PFSK-1 (cell line): ENCODE results near the gene PRKCE.
A peak's percentile ranks its signal among the peaks of the same experiment; 100 is the strongest.

ENCODE experiments used
- POLR2AphosphoS5 ChIP-seq: IDR thresholded peaks from 2 replicates; pipeline ENCODE4 v1.6.1; 2012; ENCODE audit warnings: low read depth, mild to moderate bottlenecking, control low read depth, low read length, moderate library complexity
- REST ChIP-seq, 2 experiments: IDR thresholded peaks; 2 replicates each; pipeline versions ENCODE4 v1.6.1 to v1.8.0; 2011 to 2012; ENCODE audit warnings: low read depth in 2 of 2, low read length in 2 of 2, control low read depth in 1 of 2, inconsistent platforms in 1 of 2, mild to moderate bottlenecking in 1 of 2, moderate library complexity in 1 of 2; ENCODE audit not compliant: insufficient read depth in 1 of 2
- SIN3A ChIP-seq: IDR thresholded peaks from 2 replicates; pipeline ENCODE4 v1.6.1; 2012; ENCODE audit warnings: mild to moderate bottlenecking, low read length, moderate library complexity, borderline replicate concordance; ENCODE audit not compliant: insufficient read depth
- TAF1 ChIP-seq: IDR thresholded peaks from 2 replicates; pipeline ENCODE4 v1.6.1; 2012; ENCODE audit warnings: low read length, control low read depth, borderline replicate concordance; ENCODE audit not compliant: insufficient read depth

- TF ChIP-seq POLR2AphosphoS5 (peak; percentile 68), TAF1 (peak; percentile 72; the same call in 1 of the 2 replicates), REST (IDR thresholded peaks at IDR 0.05; ENCODE audit: insufficient read depth in 1 of 2, low read depth in 2 of 2, low read length in 2 of 2) (peak in 1 of 2 experiments; percentile 71; a peak in 2 of 4 replicates), SIN3A (peak; percentile 70; the same call in 1 of the 2 replicates)
These were observed 422.1 kb downstream of the PRKCE start for GRCh38 chr2:46073540-46074046.
